HG02642 (cell line): ENCODE data around the gene ZYG11B.
"Not testable (repeated sequence)": the region's sequence is repeated elsewhere in the genome, so short reads cannot be mapped to it uniquely, and the experiment has no call there.

Experiments used
- ATAC-seq: cut with Tn5 transposase; IDR thresholded peaks from one replicate; pipeline ENCODE4 v1.9.1; 2021; ENCODE audit warnings: mild to moderate bottlenecking; ENCODE audit not compliant: unreplicated experiment, poor library complexity

Gene ZYG11B

GRCh38 chr1:52751589-52752483 lies 25.6 kb downstream of the ZYG11B start:
- ATAC-seq, result no peak

GRCh38 chr1:52752484-52752826 lies 26.2 kb downstream of the ZYG11B start:
- no peak for ATAC-seq

- ATAC-seq, result no peak
Measured at GRCh38 chr1:52753169-52753568, 26.9 kb downstream of the ZYG11B start.

- ATAC-seq, result no peak
Measured at GRCh38 chr1:52756020-52756419, 29.8 kb downstream of the ZYG11B start.

GRCh38 chr1:52759908-52760307 lies 33.7 kb downstream of the ZYG11B start:
- no peak for ATAC-seq

DNA sequence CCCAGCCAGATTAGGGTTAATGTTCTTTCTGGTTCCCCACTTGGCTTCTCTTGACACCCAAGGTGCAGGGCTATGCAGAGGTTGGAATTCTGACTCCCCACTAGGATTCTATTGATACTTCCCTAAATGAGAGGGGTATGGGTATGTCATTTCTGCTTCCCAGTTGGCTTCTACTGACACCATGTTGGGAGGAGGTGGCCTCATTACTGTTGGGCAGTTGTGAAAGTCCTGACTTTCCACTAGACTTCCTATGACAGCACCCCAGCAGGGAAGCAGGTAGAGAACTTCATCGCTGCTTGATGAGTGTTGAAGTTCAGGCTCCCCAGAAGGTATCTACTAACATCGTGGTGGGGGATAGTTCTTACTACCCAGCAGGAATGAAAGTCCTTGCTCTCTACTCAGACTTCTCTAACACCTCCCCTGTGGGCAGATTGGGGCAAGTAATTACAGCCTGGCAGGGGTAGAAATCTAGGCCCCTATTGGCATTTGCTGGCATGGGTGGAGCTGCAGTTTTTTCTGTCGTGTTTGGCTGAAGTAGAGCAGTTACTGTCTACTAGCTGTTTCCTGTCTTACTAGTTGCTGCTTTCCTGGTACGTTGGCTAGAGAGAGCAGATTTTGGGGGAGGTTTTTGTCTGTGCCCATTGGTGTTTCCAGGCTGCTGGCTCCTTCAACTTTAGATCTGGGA lies 41.5 kb downstream of the ZYG11B start:
- ATAC-seq, result no peak

- ATAC-seq, result no peak
Measured at GRCh38 chr1:52769346-52770033, 43.2 kb downstream of the ZYG11B start.

GRCh38 chr1:52771384-52771783 lies 45.1 kb downstream of the ZYG11B start:
- no peak for ATAC-seq

- no peak for ATAC-seq
Measured at GRCh38 chr1:52786148-52786547, 59.9 kb downstream of the ZYG11B start.

DNA sequence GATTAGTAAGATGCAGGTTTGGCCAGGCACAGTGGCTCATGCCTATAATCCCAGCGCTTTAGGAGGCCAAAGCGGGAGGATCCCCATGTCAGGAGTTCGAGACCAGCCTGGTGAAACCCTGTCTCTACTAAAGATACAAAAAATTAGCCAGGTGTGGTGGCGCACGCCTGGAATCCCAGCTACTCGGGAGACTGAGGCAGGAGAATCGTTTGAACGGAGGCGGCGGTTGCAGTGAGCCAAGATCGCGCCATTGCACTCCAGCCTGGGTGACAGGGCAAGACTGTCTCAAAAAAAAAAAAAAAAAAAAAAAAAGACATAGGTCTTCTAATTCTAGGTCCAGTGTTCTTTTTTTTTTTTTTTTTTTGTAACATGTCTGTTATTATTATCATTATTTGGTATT lies 64.2 kb downstream of the ZYG11B start:
- not testable (repeated sequence) for ATAC-seq

GRCh38 chr1:52792036-52792435 lies 65.8 kb downstream of the ZYG11B start:
- no peak for ATAC-seq

DNA sequence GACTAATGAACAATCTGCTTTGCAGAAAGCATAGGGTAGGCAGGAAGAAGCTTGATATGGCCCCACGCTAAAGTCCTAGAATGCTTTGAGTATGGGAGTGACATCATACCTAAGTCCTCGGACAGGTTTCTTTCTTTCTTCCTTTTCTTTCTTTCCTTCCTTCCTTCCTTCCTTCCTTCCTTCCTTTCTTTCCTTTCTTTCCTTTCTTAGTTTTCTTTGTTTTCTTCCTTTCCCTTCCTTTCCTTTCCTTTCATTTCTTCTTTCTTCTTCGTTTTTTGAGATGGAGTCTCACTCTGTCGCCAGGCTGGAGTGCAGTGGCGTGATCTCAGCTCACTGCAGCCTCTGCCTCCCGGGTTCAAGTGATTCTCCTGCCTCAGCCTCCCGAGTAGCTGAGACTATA lies 67.5 kb downstream of the ZYG11B start:
- not testable (repeated sequence) for ATAC-seq

DNA sequence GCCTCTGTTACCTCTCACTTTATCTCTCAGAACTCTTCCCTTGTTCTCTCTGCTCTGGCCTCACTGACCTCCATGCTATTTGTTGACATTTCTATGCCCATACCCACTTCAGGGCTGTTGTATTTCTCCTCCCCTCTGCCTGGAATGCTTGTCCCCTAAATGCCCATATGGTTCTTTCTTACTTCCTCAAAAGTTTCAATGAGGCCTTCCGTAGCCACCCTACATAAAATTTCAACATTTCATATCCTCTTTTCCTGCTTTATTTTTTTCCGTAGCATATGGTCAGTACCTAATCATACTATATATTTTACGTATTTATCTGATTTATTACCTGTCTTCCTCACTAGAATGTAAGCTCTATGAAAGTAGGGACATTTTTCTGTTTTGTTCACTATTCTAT lies 69.2 kb downstream of the ZYG11B start:
- no peak for ATAC-seq

GRCh38 chr1:52798331-52798730 lies 72.1 kb downstream of the ZYG11B start:
- ATAC-seq, result no peak

- ATAC-seq, result no peak
Measured at GRCh38 chr1:52801011-52801410, 74.8 kb downstream of the ZYG11B start.

DNA sequence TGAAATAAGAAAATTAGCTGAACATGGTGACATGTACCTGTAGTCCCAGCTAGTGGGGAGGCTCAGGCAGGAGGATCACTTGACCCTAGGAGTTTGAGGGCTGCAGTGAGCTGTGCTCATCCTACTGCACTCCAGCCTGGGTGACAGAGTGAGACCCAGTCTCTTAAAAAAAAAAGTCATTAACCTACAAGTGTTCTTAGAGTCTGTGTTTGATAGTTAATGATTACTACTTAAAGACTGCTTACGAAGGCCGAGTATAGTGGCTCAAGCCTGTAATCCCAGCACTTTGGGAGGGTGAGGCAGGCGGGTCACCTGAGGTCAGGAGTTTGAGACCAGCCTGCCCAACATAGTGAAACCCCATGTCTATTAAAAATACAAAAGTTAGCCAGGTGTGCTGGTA lies 77.8 kb downstream of the ZYG11B start:
- not testable (repeated sequence) for ATAC-seq

GRCh38 chr1:52814465-52814864 lies 88.2 kb downstream of the ZYG11B start:
- ATAC-seq, result no peak

DNA sequence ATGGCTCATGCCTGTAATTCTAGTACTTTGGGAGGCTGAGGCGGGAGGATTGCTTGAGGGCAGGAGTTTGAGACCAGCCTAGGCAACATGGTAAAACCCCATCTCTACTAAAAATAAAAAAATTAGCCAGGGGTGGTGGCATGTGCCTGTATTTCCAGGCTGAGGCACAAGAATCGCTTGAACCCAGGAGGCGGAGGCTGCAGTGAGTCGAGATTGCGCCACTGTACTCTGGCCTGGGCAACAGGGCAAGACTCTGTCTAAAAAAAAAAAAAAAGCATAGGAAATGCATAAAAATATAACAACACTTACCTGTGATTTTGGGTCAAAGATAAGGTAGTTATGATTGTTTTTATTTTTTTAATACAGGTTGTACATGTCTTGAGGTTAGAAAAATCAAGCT lies 94.6 kb downstream of the ZYG11B start:
- not testable (repeated sequence) for ATAC-seq

DNA sequence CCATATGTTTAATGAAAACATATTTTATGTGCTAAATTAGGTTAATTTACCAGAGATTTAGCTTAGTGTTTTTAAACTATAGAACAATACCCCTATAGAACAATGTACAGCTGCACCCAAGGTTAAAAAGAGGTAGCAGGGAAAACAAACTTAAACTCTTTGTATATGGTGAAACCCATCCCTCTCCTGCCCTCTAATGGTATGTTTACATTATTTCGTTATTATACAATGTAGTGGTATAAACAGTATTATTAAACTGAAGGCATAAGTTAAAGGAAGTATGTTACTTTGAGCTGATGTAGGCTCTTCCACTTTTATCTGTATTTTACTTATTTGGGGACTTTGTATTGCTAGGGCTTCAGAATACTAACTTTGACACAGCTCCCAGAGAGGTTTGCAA lies 99.6 kb downstream of the ZYG11B start:
- ATAC-seq, result no peak

- no peak for ATAC-seq
Measured at GRCh38 chr1:52834798-52835197, 108.5 kb downstream of the ZYG11B start.

DNA sequence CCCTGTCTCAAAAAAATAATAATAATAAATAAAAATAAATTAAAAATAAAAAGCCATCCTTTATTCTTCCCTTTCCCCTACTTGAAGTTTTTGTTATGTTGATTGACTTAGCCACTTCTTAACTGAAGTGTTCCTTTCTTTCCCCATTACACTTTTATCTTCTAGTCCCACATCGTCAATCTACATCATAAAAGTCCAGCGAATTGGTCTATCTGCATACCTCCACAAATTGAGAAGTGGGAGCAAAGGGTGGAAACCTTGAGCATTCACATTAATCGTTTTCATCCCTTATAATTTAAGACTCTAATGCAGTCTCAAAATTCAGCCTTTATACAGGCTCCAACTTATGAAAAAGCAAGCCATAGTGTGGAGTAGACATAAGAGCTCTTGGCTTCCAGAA lies 109.8 kb downstream of the ZYG11B start:
- no peak for ATAC-seq
